Measurements from ENCODE around the gene MRLN.
A peak's percentile ranks its signal among the peaks of the same experiment; 100 is the strongest.
"Not testable (repeated sequence)": the region's sequence is repeated elsewhere in the genome, so short reads cannot be mapped to it uniquely, and the experiment has no call there.

MRLN gene

DNA sequence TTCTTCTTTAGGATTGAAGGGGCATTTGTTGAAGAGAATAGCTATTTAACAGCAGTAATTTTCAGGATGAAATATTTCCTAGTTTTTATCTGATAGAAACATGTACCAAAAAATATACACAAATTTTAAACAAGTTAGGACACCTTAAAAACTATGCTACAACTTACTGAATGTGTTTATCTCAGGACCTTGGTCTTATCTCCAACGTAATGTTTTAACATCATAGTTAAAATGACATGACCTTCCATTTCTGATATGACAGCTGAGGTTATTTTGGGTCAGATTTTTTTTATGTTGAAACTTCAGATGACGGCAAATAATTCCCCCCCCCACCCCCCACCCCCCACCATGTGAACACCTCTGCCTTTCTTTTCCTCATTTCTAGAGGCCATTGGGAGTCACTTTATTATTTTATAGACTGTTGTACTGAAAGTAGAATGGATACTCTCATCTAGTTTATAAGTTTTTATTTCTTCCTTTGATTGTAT lies 8.0 kb downstream of the MRLN start:
- no peak for DNase-seq (ENCODE audit: low read depth)

DNA sequence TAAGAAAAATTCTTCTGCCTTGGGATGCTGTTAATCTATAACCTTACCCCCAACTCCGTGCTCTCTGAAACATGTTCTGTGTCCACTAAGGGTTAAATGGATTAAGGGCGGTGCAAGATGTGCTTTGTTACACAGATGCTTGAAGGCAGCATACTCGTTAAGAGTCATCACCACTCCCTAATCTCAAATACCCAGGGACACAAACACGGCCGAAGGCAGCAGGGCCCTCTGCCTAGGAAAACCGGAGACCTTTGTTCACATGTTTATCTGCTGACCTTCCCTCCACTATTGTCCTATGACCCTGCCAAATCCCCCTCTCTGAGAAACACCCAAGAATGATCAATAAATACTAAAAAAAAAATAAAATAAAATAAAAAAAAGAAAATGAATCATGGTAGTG lies 8.5 kb downstream of the MRLN start:
- not testable (repeated sequence) for DNase-seq (ENCODE audit: low read depth)

DNA sequence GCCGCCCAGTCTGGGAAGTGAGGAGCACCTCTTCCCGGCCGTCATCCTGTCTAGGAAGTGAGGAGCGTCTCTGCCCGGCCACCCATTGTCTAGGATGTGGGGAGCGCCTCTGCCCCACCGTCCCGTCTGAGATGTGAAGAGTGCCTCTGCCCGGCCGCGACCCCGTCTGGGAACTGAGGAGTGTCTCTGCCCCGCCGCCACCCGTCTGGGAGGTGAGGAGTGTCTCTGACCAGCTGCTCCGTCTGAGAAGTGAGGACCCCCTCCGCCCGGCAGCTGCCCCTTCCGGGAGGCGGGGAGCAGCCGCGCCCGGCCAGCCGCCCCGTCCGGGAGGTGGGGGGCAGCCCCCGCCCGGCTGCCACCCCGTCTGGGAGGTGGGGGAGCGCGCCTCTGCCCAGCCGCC lies 9.1 kb downstream of the MRLN start:
- DNase-seq (ENCODE audit: low read depth), result not testable (repeated sequence)

DNA sequence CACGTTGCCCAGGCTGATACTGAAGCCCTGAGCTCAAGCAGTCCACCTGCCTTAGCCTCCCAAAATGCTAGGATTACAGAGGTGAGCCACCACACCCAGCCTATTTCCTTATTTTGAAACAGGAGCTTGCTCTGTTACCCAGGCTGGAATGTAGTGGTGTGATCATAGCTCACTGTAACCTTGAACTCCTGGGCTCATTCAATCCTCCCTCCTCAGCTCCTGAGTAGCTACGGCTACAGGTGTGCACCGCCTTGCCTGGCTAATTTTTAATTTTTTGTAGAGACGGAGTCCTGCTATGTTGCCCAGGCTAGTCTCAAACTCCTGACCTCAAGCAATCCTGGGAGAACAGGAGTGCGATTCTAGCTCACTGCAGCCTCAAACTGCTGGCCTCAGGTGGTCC lies 11.7 kb downstream of the MRLN start:
- DNase-seq (ENCODE audit: low read depth), result no peak

DNA sequence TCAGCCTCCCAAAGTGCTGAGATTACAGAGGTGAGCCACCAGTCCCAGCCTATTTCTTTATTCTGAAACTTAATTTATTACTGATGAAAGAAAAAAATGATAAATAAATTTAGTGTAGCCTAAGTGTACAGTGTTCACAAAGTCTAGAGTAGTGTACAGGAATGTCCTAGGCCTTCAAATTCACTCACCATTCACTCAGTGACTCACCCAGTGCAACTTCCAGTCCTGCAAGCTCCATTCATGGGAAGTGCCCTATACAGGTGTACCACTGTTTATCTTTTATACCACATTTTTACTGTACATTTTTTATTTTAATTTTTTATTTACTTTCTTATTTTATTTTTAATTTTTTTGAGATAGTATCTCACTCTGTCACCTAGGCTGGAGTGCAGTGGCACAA lies 12.2 kb downstream of the MRLN start:
- DNase-seq (ENCODE audit: low read depth), result no peak

DNA sequence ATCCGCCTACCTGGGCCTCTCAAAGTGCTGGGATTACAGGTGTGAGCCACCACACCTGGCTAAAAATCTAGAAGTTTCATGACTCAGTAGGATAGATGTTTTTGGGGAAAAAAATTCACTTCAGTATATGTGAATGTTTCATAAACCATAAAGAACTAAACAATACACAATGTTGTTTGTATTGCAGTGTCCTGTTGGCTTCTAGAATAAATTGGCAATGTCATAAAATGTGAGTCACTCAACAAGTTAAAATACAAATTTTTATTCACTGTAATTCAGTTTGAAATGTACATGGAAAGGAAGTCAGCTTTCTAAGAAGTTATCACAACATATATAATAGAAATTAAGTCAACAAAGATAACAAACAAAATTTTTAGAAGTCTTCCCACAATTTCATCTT lies 16.5 kb downstream of the MRLN start:
- no peak for DNase-seq (ENCODE audit: low read depth)

DNA sequence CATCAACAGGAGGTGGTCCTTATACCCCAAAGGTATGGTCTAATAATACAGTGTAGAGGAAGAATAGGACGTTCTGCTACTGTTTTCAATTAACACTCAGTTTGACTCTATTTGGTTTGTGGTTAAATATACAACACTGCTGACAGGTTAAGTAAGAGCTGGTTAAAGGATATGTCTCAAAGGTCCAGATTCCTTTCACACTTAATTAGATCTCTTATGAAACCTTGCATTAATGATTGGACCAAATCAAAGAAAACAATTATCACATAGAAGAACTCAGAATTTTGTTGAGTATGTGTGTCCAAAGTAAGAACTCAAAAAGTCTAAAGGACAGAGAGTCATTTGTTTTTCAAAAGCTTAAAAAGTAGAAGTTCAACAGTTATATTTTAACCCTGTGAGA lies 18.0 kb downstream of the MRLN start:
- no peak for DNase-seq (ENCODE audit: low read depth)

DNA sequence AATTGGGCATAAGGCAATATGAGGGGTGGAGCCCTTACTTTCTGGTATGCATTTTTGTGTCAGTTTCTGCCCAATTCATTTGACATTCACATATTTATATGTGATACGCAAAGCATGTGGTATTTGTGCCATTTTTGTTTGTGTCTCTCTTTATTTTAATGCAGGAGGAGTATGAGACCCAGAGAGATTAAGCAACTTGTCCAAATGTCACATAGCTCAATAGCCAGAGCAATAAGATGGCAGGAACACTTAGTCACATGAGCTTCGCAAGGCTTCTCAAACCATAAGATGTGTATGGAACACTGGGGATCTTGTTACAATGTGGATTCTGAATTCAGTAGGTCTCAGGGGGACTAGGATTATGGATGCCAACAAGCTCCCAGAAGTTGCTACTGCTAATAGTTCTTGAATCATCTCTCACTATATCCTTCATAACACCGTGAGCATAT lies 19.2 kb downstream of the MRLN start:
- no peak for DNase-seq (ENCODE audit: low read depth)

DNA sequence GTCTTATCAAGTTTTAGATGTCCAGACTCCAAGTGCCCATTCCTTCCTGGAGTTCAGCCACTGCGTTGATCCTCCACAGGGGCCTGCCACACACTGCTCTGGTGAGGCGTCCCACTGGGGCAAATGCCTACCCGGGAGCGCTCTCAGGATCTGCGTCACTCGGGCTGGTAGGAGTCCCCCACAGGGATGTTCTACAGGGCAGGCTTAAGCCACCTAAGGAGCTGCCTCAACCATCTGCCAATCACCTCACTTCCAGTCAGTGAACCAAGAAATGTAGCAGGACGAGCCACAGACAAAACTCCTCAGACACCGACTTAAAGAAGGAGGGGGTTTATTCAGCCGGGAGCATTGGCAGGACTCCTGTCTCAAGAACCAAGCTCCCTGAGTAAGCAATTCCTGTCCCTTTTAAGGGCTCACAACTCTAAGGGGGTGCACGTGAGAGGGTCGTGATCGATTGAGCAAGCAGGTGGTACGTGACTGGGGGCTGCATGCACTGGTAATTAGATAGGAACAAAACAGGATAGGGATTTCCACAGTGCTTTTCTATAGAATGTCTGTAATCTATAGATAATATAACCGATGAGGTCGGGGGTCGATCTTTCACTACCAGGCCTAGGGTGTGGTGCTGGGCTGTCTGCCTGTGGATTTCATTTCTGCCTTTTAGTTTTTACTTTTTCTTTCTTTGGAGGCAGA lies 19.8 kb downstream of the MRLN start:
- DNase-seq (ENCODE audit: low read depth), result not testable (repeated sequence)

DNA sequence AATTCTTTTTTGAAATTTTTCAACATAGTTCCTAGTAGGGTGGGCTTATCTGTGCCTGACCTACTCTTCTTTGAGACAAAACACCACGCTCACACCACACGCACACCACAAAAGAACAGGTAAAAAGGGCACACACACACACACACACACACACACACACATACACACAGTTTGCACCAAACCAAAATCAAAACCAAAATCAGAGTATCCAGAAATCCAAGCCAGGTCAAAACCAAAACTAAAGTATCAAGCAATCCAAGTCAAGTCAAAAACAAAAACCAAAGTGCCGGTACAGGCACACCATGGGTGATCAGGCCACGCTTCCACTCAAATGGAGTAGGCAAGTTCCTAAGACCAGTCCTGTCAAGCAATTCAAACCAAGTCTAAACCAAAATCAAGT lies 20.4 kb downstream of the MRLN start:
- DNase-seq (ENCODE audit: low read depth), result not testable (repeated sequence)

DNA sequence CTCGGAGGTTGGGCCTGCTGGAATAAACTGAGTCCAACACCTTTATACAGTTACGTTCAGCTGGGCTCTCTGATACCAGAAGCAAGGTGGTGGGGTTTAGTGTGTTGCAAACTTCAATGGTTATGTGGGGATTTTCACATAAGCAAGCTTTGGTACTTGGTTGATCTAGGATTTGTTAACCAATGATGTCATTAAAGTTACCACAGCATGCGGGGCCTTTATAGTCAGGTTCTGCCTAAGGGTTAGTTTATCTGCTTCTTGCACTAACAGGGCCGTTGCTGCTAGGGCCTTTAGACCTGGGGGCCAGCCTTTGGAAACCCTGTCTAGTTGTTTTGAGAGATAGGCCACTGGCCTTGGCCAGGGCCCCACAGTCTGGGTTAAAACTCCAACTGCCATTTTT lies 24.1 kb downstream of the MRLN start:
- DNase-seq (ENCODE audit: low read depth), result not testable (repeated sequence)

DNA sequence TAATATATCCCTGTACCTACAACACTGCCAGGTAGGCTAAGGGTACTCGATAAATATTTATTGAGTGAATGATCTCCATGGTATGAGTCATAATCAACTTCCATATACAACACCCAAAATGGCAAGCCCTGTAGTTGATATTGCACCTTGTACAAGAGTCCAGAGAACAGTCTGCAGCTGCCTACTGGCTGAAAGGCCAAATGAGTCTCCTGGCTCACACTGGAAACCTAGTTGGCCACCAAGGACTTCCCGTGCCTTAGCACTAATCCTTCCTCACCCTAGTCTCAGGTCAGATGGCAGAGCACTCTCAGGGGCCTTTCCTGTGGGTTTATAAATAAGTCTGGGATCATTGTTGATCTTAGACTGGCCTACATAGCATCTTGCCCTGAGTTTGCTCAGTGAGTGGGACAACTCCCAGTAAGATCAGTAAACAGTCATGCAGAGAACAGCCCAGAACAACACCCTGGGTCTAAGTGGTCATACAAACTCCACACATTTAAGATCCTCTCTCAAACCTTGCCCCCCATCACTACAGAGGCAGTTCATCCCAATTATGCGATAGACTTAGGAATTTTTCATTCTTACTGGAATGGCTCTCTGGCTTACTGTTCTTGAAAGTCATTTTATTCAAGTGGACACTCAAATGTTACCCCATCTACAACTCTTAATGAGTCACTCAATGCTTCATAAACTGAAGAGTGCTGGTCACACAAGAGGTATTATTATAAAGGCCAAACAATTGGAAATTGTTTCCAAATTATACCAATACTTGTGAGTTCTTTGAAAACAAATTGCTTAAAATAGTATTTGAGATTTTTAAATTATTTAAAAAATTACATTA lies 28.9 kb downstream of the MRLN start:
- no peak for DNase-seq (ENCODE audit: low read depth)

DNA sequence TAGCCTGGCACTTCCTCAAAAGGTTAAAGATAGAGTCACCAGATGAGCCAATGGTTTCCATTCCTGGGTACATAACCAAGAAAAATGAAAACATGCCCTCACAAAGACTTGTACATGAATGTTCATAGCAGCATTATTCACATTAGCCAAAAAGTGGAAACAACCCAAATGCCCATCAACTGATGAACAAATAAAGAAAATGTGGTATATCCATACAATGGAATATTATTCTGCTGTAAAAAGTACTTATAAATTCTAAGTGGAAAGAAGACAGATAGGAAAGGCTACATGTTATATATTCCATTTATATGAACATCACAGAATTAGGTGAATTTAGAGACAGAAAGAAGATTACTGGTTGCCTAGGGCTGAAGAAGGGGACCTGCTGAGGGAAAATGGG lies 32.9 kb downstream of the MRLN start:
- no peak for DNase-seq (ENCODE audit: low read depth)

DNA sequence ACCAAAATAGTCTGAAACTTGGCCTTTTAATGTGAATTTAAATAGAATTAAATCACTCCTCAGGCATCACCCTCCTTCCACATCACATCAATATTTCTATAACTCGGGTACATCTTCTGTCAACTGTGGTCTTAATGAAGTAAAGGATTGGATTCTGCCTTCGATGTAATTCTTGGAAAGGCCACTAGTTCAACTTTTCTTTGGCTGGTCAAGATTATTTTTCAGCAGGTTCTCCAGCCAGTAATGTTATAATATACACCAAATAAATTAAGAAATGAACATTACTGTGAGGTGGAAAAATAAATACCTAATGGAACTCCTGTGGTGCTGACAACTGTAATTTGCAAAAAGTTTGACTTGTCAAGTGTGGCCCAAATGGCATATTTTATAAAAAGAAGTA lies 33.9 kb downstream of the MRLN start:
- DNase-seq (ENCODE audit: low read depth), result no peak

DNA sequence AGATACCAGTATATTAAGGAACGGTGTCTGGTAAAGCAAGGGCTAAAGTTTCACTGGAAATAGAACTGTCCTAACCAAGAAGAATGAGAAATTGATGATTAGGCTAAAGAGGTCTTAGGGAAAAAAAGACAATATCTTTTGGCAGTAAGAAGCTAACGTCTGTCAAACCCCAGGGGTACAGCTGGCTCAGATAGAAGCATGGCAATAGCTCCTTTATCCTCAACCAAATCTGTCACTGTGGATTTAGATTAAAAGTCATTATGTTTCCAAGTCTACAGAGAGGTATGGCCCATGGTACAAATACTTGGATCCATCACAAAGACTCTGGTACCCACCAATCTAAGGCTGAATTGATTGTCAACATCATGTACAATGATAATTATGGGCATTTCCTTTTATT lies 35.0 kb downstream of the MRLN start:
- DNase-seq (ENCODE audit: low read depth), result no peak

DNA sequence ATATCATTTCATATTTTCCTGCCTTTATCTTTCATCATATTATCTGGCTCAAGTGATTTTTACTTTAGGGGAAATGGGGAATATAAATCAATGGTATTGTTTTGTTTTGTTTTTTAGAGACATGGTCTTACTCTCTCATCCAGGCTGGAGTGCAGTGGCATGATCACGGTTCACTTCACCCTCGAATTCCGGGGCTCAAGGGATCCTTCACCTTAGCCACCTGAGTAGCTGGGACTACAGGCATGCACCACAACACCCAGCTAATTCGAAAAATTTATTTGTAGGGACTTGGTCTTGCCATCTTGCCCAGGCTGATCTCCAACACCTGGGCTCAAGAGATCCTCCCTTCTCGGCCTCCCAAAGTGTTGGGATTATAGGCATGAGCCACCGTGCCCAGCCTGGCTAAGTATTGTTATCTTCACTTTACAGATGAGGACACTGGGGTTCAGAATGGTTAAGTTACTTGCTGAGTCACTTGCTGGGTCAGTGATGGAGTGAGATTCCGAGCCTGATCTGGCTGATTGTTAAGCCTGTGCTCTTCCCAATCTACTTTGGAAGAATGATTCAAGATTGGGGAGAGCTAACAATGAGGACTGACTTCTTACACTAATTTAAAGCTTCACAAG lies 39.9 kb downstream of the MRLN start:
- no peak for DNase-seq (ENCODE audit: low read depth)

DNA sequence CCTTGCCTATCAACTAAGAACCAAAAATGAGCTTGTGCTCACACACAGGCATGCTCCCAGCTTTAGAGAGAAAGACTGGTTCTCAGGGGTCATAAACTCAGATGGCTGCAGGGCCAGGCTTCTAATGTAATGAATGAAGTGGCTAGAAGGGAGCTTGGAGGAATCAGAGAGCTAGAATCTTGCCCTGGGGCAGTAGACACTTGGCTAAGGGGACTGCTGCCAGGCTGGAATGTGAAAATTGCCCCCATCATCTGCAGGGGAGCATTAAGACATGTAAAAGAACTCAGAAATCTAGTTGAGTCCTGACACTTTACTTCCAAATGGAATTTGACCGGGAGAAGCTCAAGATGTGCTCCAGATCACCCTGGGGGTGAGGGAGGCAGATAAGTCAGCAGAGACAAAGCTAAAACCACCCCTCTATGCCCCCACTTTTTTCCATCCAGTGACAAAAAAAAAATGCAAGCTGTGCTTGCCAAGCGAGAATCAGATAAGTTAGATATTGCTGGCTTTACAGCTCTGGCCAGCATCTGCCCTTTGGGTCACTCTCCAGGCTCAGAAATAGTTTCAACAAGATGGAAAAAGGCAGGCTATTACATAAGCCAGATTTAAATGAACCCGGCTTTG lies 41.3 kb downstream of the MRLN start:
- no peak for DNase-seq (ENCODE audit: low read depth)

DNA sequence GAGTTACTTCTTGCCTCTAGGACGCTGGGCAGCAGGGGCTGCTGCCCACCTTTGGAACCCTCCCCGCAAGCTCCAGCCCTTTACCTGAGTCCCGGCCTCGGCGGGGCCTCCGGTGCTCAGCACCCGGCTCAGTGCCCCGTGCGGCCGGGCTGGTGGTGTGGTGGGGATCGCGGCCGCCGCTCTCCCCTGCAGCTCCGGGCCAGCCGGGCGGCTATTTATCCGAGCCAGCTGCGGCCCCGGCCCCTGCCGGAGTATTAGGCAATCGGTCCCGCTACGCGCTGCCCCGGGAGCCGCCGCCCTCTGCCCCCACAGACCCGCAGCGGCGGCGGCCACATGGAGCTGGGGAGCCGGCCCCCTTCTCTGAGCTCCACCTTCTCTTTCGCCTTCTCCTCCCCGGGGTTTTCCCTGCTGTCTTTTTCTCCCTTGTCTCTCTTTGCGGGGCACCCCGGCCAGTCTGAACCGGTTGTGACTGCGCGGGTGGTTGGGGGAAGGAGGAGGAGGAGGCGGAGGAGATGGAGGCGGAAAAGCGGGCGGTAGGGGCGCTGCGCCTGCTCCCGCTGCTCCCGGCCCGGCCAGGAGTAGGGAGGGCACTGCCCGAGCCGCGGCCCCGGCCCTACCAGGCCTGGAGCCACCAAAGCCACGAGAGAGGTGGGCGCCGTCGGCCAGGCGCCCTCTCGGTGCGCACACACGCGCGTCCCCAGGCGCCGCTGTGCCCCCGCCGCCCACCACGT lies 43.7 kb downstream of the MRLN start, which contains the start of gene SLC16A9:
Gene SLC16A9, minus strand, starts transcription at position 456 of the 731 bp plus-strand sequence. CDS start 25,559 bp downstream, outside the sequence.
- peak; percentile 4 for DNase-seq (ENCODE audit: low read depth)

DNA sequence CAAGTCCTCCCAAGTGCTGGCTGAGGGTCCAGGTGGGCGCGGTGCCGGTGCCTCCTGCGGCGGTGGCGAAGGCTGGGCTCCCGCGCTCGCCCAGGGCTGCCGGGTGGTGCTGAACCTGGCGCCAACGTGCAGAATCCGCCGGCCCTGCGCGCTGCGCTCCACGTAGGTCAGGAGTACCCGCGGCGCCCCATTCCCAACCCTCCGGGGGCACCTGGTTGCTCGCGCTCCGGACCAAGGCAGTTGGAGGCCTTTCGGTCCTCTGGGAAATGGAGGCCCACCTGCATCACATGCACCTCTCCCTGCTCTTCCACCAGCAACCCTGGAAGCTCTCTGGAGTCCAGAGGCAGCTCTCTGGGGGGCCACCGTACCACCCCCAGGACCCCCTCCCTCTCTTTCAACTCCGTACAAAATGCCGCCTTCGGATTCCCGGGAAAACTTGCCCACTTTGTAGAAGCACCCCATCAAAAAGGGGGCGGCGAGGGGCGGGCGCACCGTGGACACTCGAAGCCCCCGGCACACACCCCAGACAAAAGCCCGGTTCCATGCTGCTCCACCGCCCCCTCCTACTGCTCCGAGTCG lies 44.4 kb downstream of the MRLN start:
- DNase-seq (ENCODE audit: low read depth), result no peak

DNA sequence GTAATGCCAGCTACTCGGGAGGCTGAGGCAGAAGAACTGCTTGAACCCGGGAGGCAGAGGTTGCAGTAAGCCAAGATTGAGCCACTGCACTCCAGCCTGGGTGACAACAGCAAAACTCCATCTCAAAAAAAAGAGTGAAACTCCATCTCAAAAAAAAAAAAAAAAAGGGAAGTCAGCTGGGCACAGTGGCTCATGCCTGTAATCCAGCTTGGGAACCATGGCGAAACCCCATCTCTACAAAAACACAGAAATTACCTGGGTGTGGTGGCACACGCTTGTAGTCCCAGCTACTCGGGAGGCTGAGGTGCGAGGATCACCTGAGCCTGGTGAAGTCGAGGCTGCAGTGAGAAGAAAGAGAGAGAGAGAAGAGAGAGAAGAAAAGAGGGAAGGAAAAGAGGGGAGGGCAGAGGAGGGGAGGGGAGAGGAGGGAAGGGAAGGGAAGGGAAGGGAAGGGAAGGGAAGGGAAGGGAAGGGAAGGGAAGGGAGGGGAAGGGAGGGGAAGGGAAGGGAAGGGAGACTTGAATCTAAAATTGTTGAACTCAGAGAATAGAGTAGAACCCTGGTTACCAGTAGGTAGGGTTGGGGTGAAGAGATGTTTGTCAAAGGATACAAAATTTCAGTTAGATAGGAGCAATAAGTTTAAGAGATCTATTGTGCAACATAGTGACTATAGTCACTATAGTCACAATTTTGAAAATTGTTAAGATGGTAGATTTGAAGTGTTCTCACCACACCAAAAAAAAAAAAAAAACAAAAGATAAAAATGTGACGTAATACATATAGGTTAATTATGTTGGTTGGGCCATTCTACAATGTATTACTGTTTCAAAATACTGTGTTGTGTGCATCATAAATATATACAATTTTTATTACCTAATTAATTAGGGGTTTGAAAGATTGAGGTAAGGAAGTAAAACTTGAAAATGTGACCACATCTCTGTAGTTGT lies 46.1 kb downstream of the MRLN start:
- DNase-seq (ENCODE audit: low read depth), result no peak

Data from activated gamma-delta T cell treated with anti-CD3 and anti-CD28 coated beads, Interleukin-2, amount 50 U/mL, for 16 hours (primary cell).